GM20000 (cell line): ENCODE measurements around the gene CHST11.

Experiments
- DNase-seq: peaks from one replicate; pipeline ENCODE4 v3.0.0; 2012; ENCODE audit warnings: low spot score
- CTCF ChIP-seq: IDR thresholded peaks from 2 replicates; pipeline ENCODE4 v1.5.1; 2012; ENCODE audit warnings: mild to moderate bottlenecking, control low read depth; ENCODE audit errors: extremely low read depth, missing control alignments

CHST11 gene

GRCh38 chr12:104637604-104638003, 180.9 kb downstream of the CHST11 start:
- DNase-seq, result no peak
- TF ChIP-seq CTCF, result no peak

GRCh38 chr12:104638218-104638850, 181.6 kb downstream of the CHST11 start:
- no peak for DNase-seq
- TF ChIP-seq CTCF, result no peak

- TF ChIP-seq CTCF, result no peak
- no peak for DNase-seq
Measured at GRCh38 chr12:104638851-104639240, 182.1 kb downstream of the CHST11 start.

- TF ChIP-seq CTCF, result no peak
- no peak for DNase-seq
Measured at GRCh38 chr12:104640956-104641355, 184.2 kb downstream of the CHST11 start.

- DNase-seq, result peak; percentile 78
- TF ChIP-seq CTCF, result no peak
Measured at GRCh38 chr12:104641862-104642261, 185.1 kb downstream of the CHST11 start.

- TF ChIP-seq CTCF, result no peak
- DNase-seq, result peak; percentile 48
Measured at GRCh38 chr12:104643093-104643818, 186.5 kb downstream of the CHST11 start.

- TF ChIP-seq CTCF, result no peak
Measured at GRCh38 chr12:104643819-104644669, 187.3 kb downstream of the CHST11 start.

More at GRCh38 chr12:104643819-104644669, 187.3 kb downstream of the CHST11 start:
- peak; percentile 26 for DNase-seq
